SU-DHL-6 (cell line): ENCODE measurements around the gene DNAH17.

ENCODE experiments used
- EZH2phosphoT487 ChIP-seq: fragments of 200-600 bp; sonication (generic), shearing (Covaris generic); conservative IDR thresholded peaks from 2 replicates; pipeline ENCODE4 v1.6.1; 2018; ENCODE audit warnings: mild to moderate bottlenecking, antibody characterized with exemption, low read length, moderate library complexity, mixed read lengths
- TF ChIP-seq, protein P1 (sequence below): fragments of 200-600 bp; sonication (generic); IDR thresholded peaks from one replicate; pipeline ENCODE4 v1.5.1; 2017; ENCODE audit warnings: antibody characterized with exemption, mild to moderate bottlenecking, low read length, moderate library complexity; ENCODE audit not compliant: insufficient read depth, poor library complexity, severe bottlenecking

DNA sequence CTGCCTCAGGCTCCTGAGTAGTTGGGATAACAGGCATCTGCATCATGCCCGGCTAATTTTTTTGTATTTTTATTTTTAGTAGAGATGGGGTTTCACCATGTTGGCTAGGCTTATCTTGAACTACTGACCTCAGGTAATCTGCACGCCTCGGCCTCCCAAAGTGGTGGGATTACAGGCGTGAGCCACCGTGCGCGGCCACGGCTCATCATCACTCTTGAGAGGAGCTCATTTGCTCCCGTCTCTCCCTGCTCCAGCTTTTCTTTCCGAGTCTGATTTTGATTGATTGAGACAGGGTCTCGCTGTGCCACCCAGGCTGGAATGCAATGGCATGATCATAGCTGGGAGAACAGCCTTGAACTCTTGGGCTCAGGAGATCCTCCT is 186.2 kb downstream of the DNAH17 start:
- TF ChIP-seq, protein P1, sequence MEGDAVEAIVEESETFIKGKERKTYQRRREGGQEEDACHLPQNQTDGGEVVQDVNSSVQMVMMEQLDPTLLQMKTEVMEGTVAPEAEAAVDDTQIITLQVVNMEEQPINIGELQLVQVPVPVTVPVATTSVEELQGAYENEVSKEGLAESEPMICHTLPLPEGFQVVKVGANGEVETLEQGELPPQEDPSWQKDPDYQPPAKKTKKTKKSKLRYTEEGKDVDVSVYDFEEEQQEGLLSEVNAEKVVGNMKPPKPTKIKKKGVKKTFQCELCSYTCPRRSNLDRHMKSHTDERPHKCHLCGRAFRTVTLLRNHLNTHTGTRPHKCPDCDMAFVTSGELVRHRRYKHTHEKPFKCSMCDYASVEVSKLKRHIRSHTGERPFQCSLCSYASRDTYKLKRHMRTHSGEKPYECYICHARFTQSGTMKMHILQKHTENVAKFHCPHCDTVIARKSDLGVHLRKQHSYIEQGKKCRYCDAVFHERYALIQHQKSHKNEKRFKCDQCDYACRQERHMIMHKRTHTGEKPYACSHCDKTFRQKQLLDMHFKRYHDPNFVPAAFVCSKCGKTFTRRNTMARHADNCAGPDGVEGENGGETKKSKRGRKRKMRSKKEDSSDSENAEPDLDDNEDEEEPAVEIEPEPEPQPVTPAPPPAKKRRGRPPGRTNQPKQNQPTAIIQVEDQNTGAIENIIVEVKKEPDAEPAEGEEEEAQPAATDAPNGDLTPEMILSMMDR, result no peak
- no peak for TF ChIP-seq EZH2phosphoT487
